GM18909 (cell line): ENCODE measurements around the gene SHPK.

ENCODE experiments used
- ATAC-seq: cut with Tn5 transposase; IDR thresholded peaks from one replicate; pipeline ENCODE4 v1.9.1; 2021; ENCODE audit warnings: mild to moderate bottlenecking; ENCODE audit not compliant: unreplicated experiment, poor library complexity

The SHPK gene

GRCh38 chr17:3635474-3636153, 436 bp downstream of the SHPK start:
- ATAC-seq: no peak

GRCh38 chr17:3632287-3632686, 3.8 kb downstream of the SHPK start:
- no peak for ATAC-seq

- no peak for ATAC-seq
Measured at GRCh38 chr17:3630781-3631180, 5.3 kb downstream of the SHPK start.

- ATAC-seq: no peak
Measured at GRCh38 chr17:3627769-3628167, 8.3 kb downstream of the SHPK start.

GRCh38 chr17:3626831-3627768, 8.9 kb downstream of the SHPK start:
- ATAC-seq: no peak

GRCh38 chr17:3622977-3623594, 13.0 kb downstream of the SHPK start:
- ATAC-seq: no peak

- ATAC-seq: no peak
Measured at GRCh38 chr17:3621146-3621720, 14.8 kb downstream of the SHPK start.

GRCh38 chr17:3615160-3615870, 20.7 kb downstream of the SHPK start:
- no peak for ATAC-seq

- no peak for ATAC-seq
Measured at GRCh38 chr17:3613124-3613523, 22.9 kb downstream of the SHPK start.

- no peak for ATAC-seq
Measured at GRCh38 chr17:3610523-3610922, 25.5 kb downstream of the SHPK start.

GRCh38 chr17:3609689-3610088, 26.4 kb downstream of the SHPK start:
- ATAC-seq: no peak

GRCh38 chr17:3603870-3604259, 32.2 kb downstream of the SHPK start:
- no peak for ATAC-seq

- ATAC-seq: no peak
Measured at GRCh38 chr17:3603119-3603869, 32.8 kb downstream of the SHPK start.

- ATAC-seq: no peak
Measured at GRCh38 chr17:3602499-3602898, 33.6 kb downstream of the SHPK start.

GRCh38 chr17:3600529-3601205, 35.4 kb downstream of the SHPK start:
- no peak for ATAC-seq

- ATAC-seq: no peak
Measured at GRCh38 chr17:3598078-3598477, 38.0 kb downstream of the SHPK start.

- ATAC-seq: no peak
Measured at GRCh38 chr17:3596804-3597464, 39.1 kb downstream of the SHPK start.

- ATAC-seq: no peak
Measured at GRCh38 chr17:3594976-3595375, 41.1 kb downstream of the SHPK start.
